Activated T-cell treated with anti-CD3 and anti-CD28 coated beads, Interleukin-2, amount 50 U/mL, for 24 hours (primary cell): ENCODE data around the gene PARVB.
"Not testable (repeated sequence)": the region's sequence is repeated elsewhere in the genome, so short reads cannot be mapped to it uniquely, and the experiment has no call there.

Experiments
- DNase-seq: peaks from one replicate; pipeline ENCODE4 v3.0.0-alpha.2; 2020
- H3K27ac Mint-ChIP-seq: 2 replicates; pipeline ENCODE4 v1.8.0; 2020; ENCODE audit warnings: mild to moderate bottlenecking, mixed read lengths
- H3K27me3 Mint-ChIP-seq: 2 replicates; pipeline ENCODE4 v1.8.0; 2020; ENCODE audit warnings: mixed read lengths
- H3K36me3 Mint-ChIP-seq: 2 replicates; pipeline ENCODE4 v1.8.0; 2020; ENCODE audit warnings: low read depth, mixed read lengths
- H3K4me1 Mint-ChIP-seq: 2 replicates; pipeline ENCODE4 v1.8.0; 2020; ENCODE audit warnings: low read depth, mixed read lengths
- H3K4me3 Mint-ChIP-seq: 2 replicates; pipeline ENCODE4 v1.8.0; 2020; ENCODE audit warnings: mild to moderate bottlenecking, moderate library complexity, mixed read lengths
- H3K9me3 Mint-ChIP-seq: 2 replicates; pipeline ENCODE4 v1.8.0; 2020; ENCODE audit warnings: mixed read lengths

The PARVB gene

GRCh38 chr22:44004104-44004460 lies 20.0 kb upstream of the PARVB start:
- Mint-ChIP-seq H3K27ac (no peak overlapping the region), H3K4me1 (no peaks in the 10 kb centered on the region), H3K27me3 (no peaks in the 10 kb centered on the region), H3K9me3 (no peaks in the 10 kb centered on the region), H3K36me3 (peaks cover 46% of the 10 kb centered on the region), H3K4me3 (no peak overlapping the region)
- no peak for DNase-seq

- H3K4me1 Mint-ChIP-seq: no peaks in the 10 kb centered on the region
Measured at GRCh38 chr22:44005524-44005923, 18.6 kb upstream of the PARVB start.

GRCh38 chr22:44012162-44012561 lies 11.9 kb upstream of the PARVB start:
- Mint-ChIP-seq H3K4me1 (no peaks in the 10 kb centered on the region), H3K36me3 (peaks cover 8% of the 10 kb centered on the region), H3K27ac (no peak overlapping the region), H3K27me3 (no peaks in the 10 kb centered on the region), H3K4me3 (no peak overlapping the region), H3K9me3 (no peaks in the 10 kb centered on the region)
- no peak for DNase-seq

More at GRCh38 chr22:44005524-44005923, 18.6 kb upstream of the PARVB start:
- no peak for DNase-seq
- Mint-ChIP-seq H3K36me3 (peaks cover 41% of the 10 kb centered on the region), H3K9me3 (no peaks in the 10 kb centered on the region), H3K27ac (no peak overlapping the region), H3K4me3 (no peak overlapping the region), H3K27me3 (no peaks in the 10 kb centered on the region)

- no peaks in the 10 kb centered on the region for H3K9me3 Mint-ChIP-seq
- DNase-seq: no peak
- peaks cover 5% of the 10 kb centered on the region for H3K36me3 Mint-ChIP-seq
- H3K27me3 Mint-ChIP-seq: no peaks in the 10 kb centered on the region
- H3K27ac Mint-ChIP-seq: no peak overlapping the region
- H3K4me3 Mint-ChIP-seq: no peak overlapping the region
- H3K4me1 Mint-ChIP-seq: no peaks in the 10 kb centered on the region
Measured at GRCh38 chr22:44012591-44012990, 11.5 kb upstream of the PARVB start.

GRCh38 chr22:44014241-44014640 lies 9.9 kb upstream of the PARVB start:
- H3K27ac Mint-ChIP-seq: no peak overlapping the region
- no peak overlapping the region for H3K4me3 Mint-ChIP-seq
- no peak for DNase-seq
- peaks cover 6% of the 10 kb centered on the region for H3K36me3 Mint-ChIP-seq
- no peaks in the 10 kb centered on the region for H3K9me3 Mint-ChIP-seq
- H3K4me1 Mint-ChIP-seq: no peaks in the 10 kb centered on the region
- H3K27me3 Mint-ChIP-seq: no peaks in the 10 kb centered on the region

- not testable (repeated sequence) for H3K27me3 Mint-ChIP-seq, H3K27ac Mint-ChIP-seq, H3K36me3 Mint-ChIP-seq, H3K9me3 Mint-ChIP-seq, H3K4me1 Mint-ChIP-seq, DNase-seq, H3K4me3 Mint-ChIP-seq
Measured at GRCh38 chr22:44016586-44016985, 7.5 kb upstream of the PARVB start.

GRCh38 chr22:44018594-44018993 lies 5.5 kb upstream of the PARVB start:
- Mint-ChIP-seq H3K27me3 (peaks cover under 1% of the 10 kb centered on the region), H3K9me3 (no peaks in the 10 kb centered on the region), H3K36me3 (peaks cover 12% of the 10 kb centered on the region), H3K27ac (no peak overlapping the region), H3K4me3 (no peak overlapping the region), H3K4me1 (peaks cover 13% of the 10 kb centered on the region)
- no peak for DNase-seq

DNA sequence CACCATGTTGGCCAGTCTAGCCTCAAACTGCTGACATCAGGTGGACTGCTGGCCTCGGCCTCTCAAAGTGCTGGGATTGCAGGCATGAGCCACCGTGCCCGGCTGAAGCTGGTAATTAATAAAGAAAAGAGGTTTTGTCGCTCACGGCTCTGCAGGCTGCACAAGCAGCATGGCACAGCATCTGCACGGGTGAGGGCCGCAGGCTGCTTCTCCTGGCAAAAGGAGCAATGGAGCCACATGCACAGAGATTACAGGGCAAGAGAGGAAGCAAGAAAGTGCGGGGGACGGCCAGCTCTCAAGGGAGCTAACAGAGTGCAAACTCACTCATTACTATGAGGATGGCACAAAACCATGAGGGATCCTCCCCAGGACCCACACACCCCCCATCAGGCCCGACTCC lies 4.7 kb upstream of the PARVB start:
- no peak overlapping the region for H3K27ac Mint-ChIP-seq
- no peak overlapping the region for H3K4me3 Mint-ChIP-seq
- no peak for DNase-seq
- peaks cover 16% of the 10 kb centered on the region for H3K4me1 Mint-ChIP-seq
- no peaks in the 10 kb centered on the region for H3K9me3 Mint-ChIP-seq
- peaks cover 4% of the 10 kb centered on the region for H3K27me3 Mint-ChIP-seq
- H3K36me3 Mint-ChIP-seq: peaks cover 15% of the 10 kb centered on the region

DNA sequence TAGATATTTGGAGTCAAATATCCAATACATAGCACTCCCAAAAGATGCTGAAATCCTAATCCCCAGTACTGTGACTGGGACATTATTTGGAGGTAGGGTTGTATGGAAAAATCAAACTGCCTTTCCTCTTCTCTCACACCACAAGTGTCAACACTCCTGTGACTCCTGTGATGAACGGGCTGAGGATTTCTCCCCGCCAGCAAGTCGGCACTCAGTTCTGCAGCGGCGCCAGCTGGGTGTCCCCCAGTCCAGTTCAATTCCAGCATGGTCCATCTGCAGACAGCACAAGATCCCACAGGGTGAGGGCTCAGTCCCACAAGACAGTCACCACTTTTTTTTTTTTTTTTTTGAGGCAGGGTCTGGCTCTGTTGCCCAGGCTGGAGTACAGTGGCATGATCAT lies 4.3 kb upstream of the PARVB start:
- H3K9me3 Mint-ChIP-seq: no peaks in the 10 kb centered on the region
- peaks cover 15% of the 10 kb centered on the region for H3K36me3 Mint-ChIP-seq
- no peak for DNase-seq
- H3K27me3 Mint-ChIP-seq: peaks cover 4% of the 10 kb centered on the region
- H3K27ac Mint-ChIP-seq: no peak overlapping the region
- H3K4me1 Mint-ChIP-seq: peaks cover 16% of the 10 kb centered on the region
- no peak overlapping the region for H3K4me3 Mint-ChIP-seq

DNA sequence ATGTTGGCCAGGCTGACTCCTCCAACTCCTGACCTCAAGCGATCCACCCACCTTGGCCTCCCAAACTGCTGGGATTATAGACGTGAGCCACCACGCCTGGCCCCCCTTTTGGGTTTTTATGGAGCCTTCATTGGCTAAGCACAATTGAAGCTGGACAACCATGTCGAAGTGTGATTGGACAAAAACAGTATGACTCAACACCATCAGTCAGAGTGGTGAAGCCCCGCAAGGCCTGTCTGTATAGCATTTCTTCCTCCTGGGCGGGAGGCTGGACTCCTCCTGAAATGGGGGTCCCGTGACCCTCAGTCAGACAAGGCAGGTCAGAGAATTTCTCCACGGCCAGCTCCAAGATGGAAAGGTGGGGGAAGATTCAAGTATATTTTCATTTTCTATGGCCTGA lies 3.1 kb upstream of the PARVB start:
- Mint-ChIP-seq H3K4me1 (peaks cover 25% of the 10 kb centered on the region), H3K4me3 (peak overlapping the region; percentile 25), H3K27ac (peak overlapping the region; percentile 50), H3K36me3 (peaks cover 17% of the 10 kb centered on the region), H3K9me3 (no peaks in the 10 kb centered on the region), H3K27me3 (peaks cover 14% of the 10 kb centered on the region)
- no peak for DNase-seq

- Mint-ChIP-seq H3K4me1 (peaks cover 47% of the 10 kb centered on the region), H3K27ac (peak overlapping the region; percentile 91), H3K27me3 (peaks cover 24% of the 10 kb centered on the region), H3K36me3 (peaks cover 19% of the 10 kb centered on the region), H3K9me3 (no peaks in the 10 kb centered on the region), H3K4me3 (peak overlapping the region; percentile 86)
- DNase-seq: peak; percentile 73
Measured at GRCh38 chr22:44023404-44024287, 456 bp upstream of the PARVB start.

GRCh38 chr22:44025171-44026065 lies 1.3 kb downstream of the PARVB start:
- DNase-seq: no peak
- H3K4me1 Mint-ChIP-seq: peaks cover 52% of the 10 kb centered on the region
- peaks cover 17% of the 10 kb centered on the region for H3K36me3 Mint-ChIP-seq
- H3K27me3 Mint-ChIP-seq: peaks cover 24% of the 10 kb centered on the region
- no peaks in the 10 kb centered on the region for H3K9me3 Mint-ChIP-seq
- peak overlapping the region; percentile 81 for H3K4me3 Mint-ChIP-seq
- peak overlapping the region; percentile 61 for H3K27ac Mint-ChIP-seq

DNA sequence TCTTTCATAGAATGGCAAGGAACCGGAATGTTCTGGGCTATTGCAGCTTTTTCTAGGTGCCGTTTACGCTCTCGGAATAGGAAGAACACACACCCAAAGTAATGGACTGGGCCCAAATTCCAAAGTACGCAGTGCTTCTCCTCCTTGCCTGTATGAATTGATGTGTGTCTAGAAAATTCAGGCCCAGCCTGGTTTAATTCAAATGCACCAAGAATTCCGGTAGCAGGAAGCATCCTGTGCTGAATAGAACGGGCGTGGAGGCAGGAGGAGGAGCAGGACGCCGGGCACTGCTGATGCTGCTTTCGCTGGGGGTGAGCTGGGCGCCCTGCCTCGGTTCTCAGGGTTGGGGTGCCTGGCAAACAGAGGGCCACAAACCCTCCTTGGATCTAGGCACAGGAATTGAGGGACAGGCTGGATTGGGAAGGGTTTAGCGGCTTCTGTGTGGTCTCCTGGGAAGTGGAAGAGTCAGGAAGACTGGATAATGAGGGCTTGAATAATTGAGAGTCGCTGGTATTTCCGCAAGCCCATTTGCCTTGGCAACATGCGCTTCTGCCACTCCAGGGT lies 2.0 kb downstream of the PARVB start:
- Mint-ChIP-seq H3K27me3 (peaks cover 24% of the 10 kb centered on the region), H3K27ac (peak overlapping the region; percentile 95), H3K4me1 (peaks cover 59% of the 10 kb centered on the region), H3K4me3 (peak overlapping the region; percentile 81), H3K36me3 (peaks cover 15% of the 10 kb centered on the region), H3K9me3 (no peaks in the 10 kb centered on the region)
- DNase-seq: no peak

DNA sequence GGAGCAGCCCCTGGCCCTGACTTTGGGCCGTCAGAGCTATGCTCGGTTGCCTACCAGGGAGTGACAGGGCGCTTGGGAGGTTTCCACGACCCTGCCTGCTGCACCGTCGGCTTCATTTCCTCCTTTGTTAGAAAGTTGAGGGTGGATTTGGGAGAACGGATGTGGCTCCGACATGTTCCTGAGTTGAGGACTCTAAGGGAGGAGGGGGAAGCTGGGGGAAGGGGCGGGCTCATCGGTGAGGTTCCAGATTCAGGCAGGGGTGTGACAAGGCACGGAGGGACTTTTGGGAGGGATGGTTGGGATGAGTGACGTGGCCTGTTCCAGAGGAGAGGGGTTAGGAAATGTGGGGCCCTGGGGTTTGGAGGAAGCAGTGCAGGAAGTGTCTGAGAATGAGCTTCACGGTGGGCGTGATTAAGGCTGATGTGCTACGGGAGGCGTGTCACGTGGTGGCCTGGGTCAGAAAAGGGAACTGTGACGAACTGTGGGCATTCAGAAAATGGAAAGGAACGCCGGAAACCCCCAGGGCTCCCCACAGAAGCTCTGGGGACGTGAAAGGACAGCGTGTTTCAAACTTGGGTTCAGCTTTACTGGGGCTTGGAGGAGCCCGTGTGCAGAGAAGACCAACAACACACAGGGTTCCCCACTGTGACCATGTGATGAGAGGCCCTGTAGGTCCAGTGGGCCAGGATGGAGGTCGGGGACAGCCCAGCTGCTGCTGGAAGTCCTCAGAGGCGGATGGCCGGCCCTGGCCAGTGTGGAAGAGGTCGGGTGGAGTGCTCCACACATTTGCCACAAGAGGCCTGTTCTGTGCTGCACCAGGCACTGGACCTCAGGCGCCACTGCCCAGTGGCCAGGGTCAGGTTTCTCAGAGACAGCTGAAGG lies 2.8 kb downstream of the PARVB start:
- no peaks in the 10 kb centered on the region for H3K9me3 Mint-ChIP-seq
- peaks cover 62% of the 10 kb centered on the region for H3K4me1 Mint-ChIP-seq
- DNase-seq: peak; percentile 68

More for the DNA sequence above, 2.8 kb downstream of the PARVB start:
- H3K36me3 Mint-ChIP-seq: peaks cover 13% of the 10 kb centered on the region
- H3K4me3 Mint-ChIP-seq: peak overlapping the region; percentile 81
- peak overlapping the region; percentile 95 for H3K27ac Mint-ChIP-seq
- H3K27me3 Mint-ChIP-seq: peaks cover 24% of the 10 kb centered on the region
